SU-DHL-6 (cell line): ENCODE data around the gene EDAR.

Experiments used
- H2AFZ ChIP-seq: fragments of 200-600 bp; sonication (generic); 2 replicates; pipeline ENCODE4 v1.6.1; 2014; ENCODE audit warnings: low read depth, mild to moderate bottlenecking, moderate library complexity, mixed read lengths, antibody characterized with exemption, low read length; ENCODE audit not compliant: severe bottlenecking
- H3F3A ChIP-seq: fragments of 200-600 bp; shearing (Covaris generic); 2 replicates; pipeline ENCODE4 v1.6.0; 2016; ENCODE audit warnings: antibody characterized with exemption, mild to moderate bottlenecking; ENCODE audit not compliant: insufficient read depth
- H3K27ac ChIP-seq: fragments of 200-600 bp; sonication (generic); 2 replicates; pipeline ENCODE4 v1.5.1; 2016; ENCODE audit warnings: low read depth, mild to moderate bottlenecking, low read length, moderate library complexity, mixed read lengths
- H3K27me3 ChIP-seq: fragments of 200-600 bp; sonication (generic), shearing (Covaris generic); 2 replicates; pipeline ENCODE4 v1.6.0; 2014; ENCODE audit warnings: mild to moderate bottlenecking, low read length
- H3K36me3 ChIP-seq: fragments of 200-600 bp; sonication (generic); 2 replicates; pipeline ENCODE4 v1.6.1; 2014; ENCODE audit warnings: mild to moderate bottlenecking, low read length, mixed read lengths
- H3K4me2 ChIP-seq: fragments of 300-600, 200-600 bp; shearing (Covaris generic), sonication (generic); 2 replicates; pipeline ENCODE4 v1.6.0; 2014; ENCODE audit warnings: low read length, low read depth, mild to moderate bottlenecking; ENCODE audit not compliant: poor library complexity, severe bottlenecking
- H3K4me3 ChIP-seq: fragments of 200-600 bp; sonication (generic); 2 replicates; pipeline ENCODE4 v1.5.1; 2014; ENCODE audit warnings: antibody characterized with exemption, low read length, mild to moderate bottlenecking, mixed read lengths; ENCODE audit not compliant: insufficient read depth, poor library complexity, severe bottlenecking
- H3K79me2 ChIP-seq: fragments of 200-600 bp; sonication (generic); 2 replicates; pipeline ENCODE4 v1.6.1; 2014; ENCODE audit warnings: mild to moderate bottlenecking, low read length, moderate library complexity; ENCODE audit not compliant: insufficient read depth
- H3K9ac ChIP-seq: fragments of 200-600 bp; sonication (generic); 2 replicates; pipeline ENCODE4 v1.7.0; 2014; ENCODE audit warnings: mild to moderate bottlenecking, low read length
- H3K9me2 ChIP-seq: fragments of 200-600 bp; sonication (generic); replicated peaks from 2 replicates; pipeline ENCODE4 v1.6.1; 2014; ENCODE audit warnings: low read length; ENCODE audit not compliant: insufficient read depth
- H3K9me3 ChIP-seq: fragments of 200-600 bp; sonication (generic); 2 replicates; pipeline ENCODE4 v1.6.1; 2014; ENCODE audit warnings: low read length, mixed read lengths; ENCODE audit not compliant: insufficient read depth
- H4K20me1 ChIP-seq: fragments of 200-600 bp; sonication (generic); 2 replicates; pipeline ENCODE4 v1.6.1; 2014; ENCODE audit warnings: low read depth, mild to moderate bottlenecking, antibody characterized with exemption, low read length, moderate library complexity, mixed read lengths
- CTCF ChIP-seq: fragments of 200-600 bp; sonication (generic); IDR thresholded peaks from one replicate; pipeline ENCODE4 v1.5.1; 2017; ENCODE audit warnings: antibody characterized with exemption, mild to moderate bottlenecking, low read length, moderate library complexity; ENCODE audit not compliant: insufficient read depth, poor library complexity, severe bottlenecking
- EZH2phosphoT487 ChIP-seq: fragments of 200-600 bp; sonication (generic), shearing (Covaris generic); conservative IDR thresholded peaks from 2 replicates; pipeline ENCODE4 v1.6.1; 2018; ENCODE audit warnings: mild to moderate bottlenecking, antibody characterized with exemption, low read length, moderate library complexity, mixed read lengths

EDAR gene

GRCh38 chr2:108845923-108846322 is 143.1 kb downstream of the EDAR start:
- H3K9ac ChIP-seq, result no peak overlapping the region
- no peaks in the 10 kb centered on the region for H3K9me2 ChIP-seq
- no peaks in the 10 kb centered on the region for H4K20me1 ChIP-seq
- H3K79me2 ChIP-seq, result peaks cover 15% of the 10 kb centered on the region
- H3K27me3 ChIP-seq, result no peaks in the 10 kb centered on the region
- H3K9me3 ChIP-seq, result no peaks in the 10 kb centered on the region
- no peaks in the 10 kb centered on the region for H3F3A ChIP-seq
- H3K27ac ChIP-seq, result no peak overlapping the region
- H3K4me2 ChIP-seq, result no peak overlapping the region
- H3K36me3 ChIP-seq, result peaks cover 43% of the 10 kb centered on the region
- no peak overlapping the region for H3K4me3 ChIP-seq
- H2AFZ ChIP-seq, result no peak overlapping the region
- TF ChIP-seq CTCF (no peak), EZH2phosphoT487 (no peak)
